Lower lobe of right lung (tissue), 2 donors: ENCODE data around the gene STN1. TPM values are rescaled to one million over a fixed set of nuclear protein-coding genes. Genes with fewer than 3 reads are reported as not detected.

Experiments
- ATAC-seq, 2 donors: fragments of 200-7000 bp; cut with Tn5 transposase; one replicate each; pipeline ENCODE4 v1.9.1; 2020 to 2022; ENCODE audit warnings: mild to moderate bottlenecking in 2 of 2, moderate library complexity in 2 of 2
- DNase-seq: peaks from one replicate; pipeline ENCODE4 v3.0.0-alpha.2; 2020
- H3K27ac ChIP-seq: fragments of 200-600 bp; one replicate; pipeline ENCODE4 v1.8.0; 2022
- H3K27me3 ChIP-seq: fragments of 200-600 bp; one replicate; pipeline ENCODE4 v1.8.0; 2022; ENCODE audit warnings: low read depth
- H3K36me3 ChIP-seq: fragments of 200-600 bp; one replicate; pipeline ENCODE4 v1.8.0; 2022; ENCODE audit warnings: mild to moderate bottlenecking
- H3K4me1 ChIP-seq: fragments of 200-600 bp; one replicate; pipeline ENCODE4 v1.8.0; 2022
- H3K4me3 ChIP-seq: fragments of 200-600 bp; one replicate; pipeline ENCODE4 v1.8.0; 2022; ENCODE audit warnings: mild to moderate bottlenecking
- H3K9me3 ChIP-seq: fragments of 200-600 bp; one replicate; pipeline ENCODE4 v1.8.0; 2022
- intact Hi-C: fragments of 100-400 bp; cut with DNase I; formaldehyde crosslinking; loops from one replicate; pipeline ENCODE4 v1.11.0; 2022
- total RNA-seq: library from RNA; stranded (reverse); fragmentation: NEBNext Ultra II Directional; extraction: Animal tissue kit (Norgen Biotek cat#: 25700); gene quantifications from one replicate; pipeline ENCODE4 v1.2.1, GENCODE V29; 2021
- TF ChIP-seq, protein P1 (sequence below): fragments of 200-600 bp; IDR thresholded peaks from one replicate; pipeline ENCODE4 v1.8.0; 2022; ENCODE audit warnings: antibody characterized with exemption, mild to moderate bottlenecking
- donor health status: DM: no; HTN: yes; CAD: no; lungs with severe emphysema.

STN1 gene
- total RNA-seq, 1 donor from 2014 or later: 37.0 TPM

DNA sequence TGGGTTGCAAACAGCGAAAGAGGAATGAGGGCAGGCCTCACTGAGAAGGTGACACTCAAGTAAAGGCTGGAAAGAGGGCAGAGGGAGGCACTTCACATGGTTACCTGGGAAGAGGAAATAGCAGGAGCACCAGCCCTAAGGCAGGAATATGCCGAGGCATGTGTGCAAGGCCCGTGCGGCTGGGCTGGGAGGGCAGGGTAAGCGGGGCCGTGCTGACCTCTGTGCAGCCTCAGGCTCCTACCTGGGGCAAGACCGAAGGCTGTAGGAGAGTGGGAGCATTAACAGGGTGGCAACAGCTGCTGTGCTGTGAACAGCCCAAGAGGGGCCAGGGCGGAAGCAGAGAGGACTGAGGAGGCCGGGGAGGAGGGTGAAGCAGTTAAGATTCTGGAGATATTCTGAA is 38.6 kb downstream of the STN1 start:
- intact Hi-C loops: no loop called here
- ATAC-seq (no peak), DNase-seq (no peak)
- H3K27me3 ChIP-seq: no peaks in the 10 kb centered on the region
- TF ChIP-seq, protein P1, sequence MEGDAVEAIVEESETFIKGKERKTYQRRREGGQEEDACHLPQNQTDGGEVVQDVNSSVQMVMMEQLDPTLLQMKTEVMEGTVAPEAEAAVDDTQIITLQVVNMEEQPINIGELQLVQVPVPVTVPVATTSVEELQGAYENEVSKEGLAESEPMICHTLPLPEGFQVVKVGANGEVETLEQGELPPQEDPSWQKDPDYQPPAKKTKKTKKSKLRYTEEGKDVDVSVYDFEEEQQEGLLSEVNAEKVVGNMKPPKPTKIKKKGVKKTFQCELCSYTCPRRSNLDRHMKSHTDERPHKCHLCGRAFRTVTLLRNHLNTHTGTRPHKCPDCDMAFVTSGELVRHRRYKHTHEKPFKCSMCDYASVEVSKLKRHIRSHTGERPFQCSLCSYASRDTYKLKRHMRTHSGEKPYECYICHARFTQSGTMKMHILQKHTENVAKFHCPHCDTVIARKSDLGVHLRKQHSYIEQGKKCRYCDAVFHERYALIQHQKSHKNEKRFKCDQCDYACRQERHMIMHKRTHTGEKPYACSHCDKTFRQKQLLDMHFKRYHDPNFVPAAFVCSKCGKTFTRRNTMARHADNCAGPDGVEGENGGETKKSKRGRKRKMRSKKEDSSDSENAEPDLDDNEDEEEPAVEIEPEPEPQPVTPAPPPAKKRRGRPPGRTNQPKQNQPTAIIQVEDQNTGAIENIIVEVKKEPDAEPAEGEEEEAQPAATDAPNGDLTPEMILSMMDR: no peak
- no peak overlapping the region for H3K27ac ChIP-seq
- peaks cover 80% of the 10 kb centered on the region for H3K36me3 ChIP-seq
- H3K4me1 ChIP-seq: peaks cover 6% of the 10 kb centered on the region
- H3K9me3 ChIP-seq: no peaks in the 10 kb centered on the region
- no peak overlapping the region for H3K4me3 ChIP-seq

DNA sequence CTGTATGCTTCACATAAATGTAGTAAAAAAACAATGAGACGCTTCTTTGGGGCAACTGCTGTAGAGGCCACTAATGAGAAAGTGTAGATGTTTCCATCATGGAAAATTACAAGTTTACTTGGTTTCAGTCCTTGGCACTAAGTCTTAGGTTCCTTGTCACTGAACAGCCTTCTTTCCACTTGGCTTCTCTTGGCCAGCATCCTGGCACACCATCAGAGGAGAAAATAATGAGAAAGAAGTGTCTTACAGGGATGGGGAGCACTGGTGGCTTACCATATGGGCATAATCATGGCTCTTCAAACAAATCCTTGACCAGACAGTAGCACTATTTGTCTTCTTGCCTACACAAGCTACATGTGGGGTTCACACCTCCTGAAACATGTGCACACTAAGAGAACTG is 40.1 kb downstream of the STN1 start:
- Histone ChIP-seq H3K4me1 (peaks cover 12% of the 10 kb centered on the region), H3K27me3 (no peaks in the 10 kb centered on the region), H3K27ac (no peak overlapping the region), H3K4me3 (no peak overlapping the region), H3K9me3 (no peaks in the 10 kb centered on the region), H3K36me3 (peaks cover 76% of the 10 kb centered on the region)
- no peak for DNase-seq
- TF ChIP-seq, protein P1: no peak
- intact Hi-C loops: no loop called here
- ATAC-seq: no peak

DNA sequence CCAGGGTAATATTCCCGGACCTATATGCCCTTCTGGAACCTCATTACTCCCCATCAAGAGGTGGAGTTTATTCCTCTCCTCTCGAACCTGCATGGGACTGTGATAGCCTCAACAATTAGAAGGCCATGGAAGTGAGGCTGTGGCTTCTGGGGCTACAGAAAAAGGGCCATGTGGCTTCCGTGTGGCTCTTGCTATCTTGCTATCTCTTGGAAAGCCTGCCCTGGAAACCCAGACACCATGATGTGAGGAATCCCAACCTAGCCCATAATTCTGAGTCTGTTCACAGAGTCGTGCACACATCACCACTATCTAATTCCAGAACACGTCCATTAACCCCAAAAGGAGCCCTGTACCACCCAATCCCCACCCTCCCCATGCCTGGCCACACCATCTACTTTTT is 41.8 kb downstream of the STN1 start:
- no peak for DNase-seq
- intact Hi-C loops: no loop called here
- Histone ChIP-seq H3K27ac (no peak overlapping the region), H3K4me1 (peaks cover 12% of the 10 kb centered on the region), H3K36me3 (peaks cover 68% of the 10 kb centered on the region), H3K27me3 (no peaks in the 10 kb centered on the region), H3K4me3 (no peak overlapping the region), H3K9me3 (no peaks in the 10 kb centered on the region)
- TF ChIP-seq, protein P1: no peak
- no peak for ATAC-seq

DNA sequence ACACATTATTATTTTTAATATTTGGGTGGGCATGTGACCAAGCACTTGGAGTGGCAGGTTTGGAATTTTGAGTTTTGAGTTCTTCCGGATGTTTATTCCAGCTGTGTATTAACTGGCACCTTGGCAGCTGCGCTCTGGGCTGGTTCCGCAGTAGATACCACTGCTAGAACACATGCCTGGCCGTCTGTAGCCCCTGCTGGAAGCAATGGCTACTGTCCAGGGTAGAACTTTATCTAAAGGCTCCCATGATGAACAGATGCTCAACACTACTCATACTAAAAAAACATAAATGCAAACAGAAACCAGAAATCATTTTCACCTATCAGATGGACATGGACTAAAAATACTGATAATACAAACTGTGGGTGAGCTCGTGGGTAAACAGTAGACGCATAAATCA is 43.3 kb downstream of the STN1 start:
- Histone ChIP-seq H3K4me3 (no peak overlapping the region), H3K36me3 (peaks cover 53% of the 10 kb centered on the region), H3K27me3 (no peaks in the 10 kb centered on the region), H3K4me1 (peaks cover 12% of the 10 kb centered on the region), H3K27ac (no peak overlapping the region), H3K9me3 (no peaks in the 10 kb centered on the region)
- peak in 1 of 2 donors; percentile 40 for ATAC-seq
- TF ChIP-seq, protein P1: no peak
- no peak for DNase-seq
- intact Hi-C loops: no loop called here

DNA sequence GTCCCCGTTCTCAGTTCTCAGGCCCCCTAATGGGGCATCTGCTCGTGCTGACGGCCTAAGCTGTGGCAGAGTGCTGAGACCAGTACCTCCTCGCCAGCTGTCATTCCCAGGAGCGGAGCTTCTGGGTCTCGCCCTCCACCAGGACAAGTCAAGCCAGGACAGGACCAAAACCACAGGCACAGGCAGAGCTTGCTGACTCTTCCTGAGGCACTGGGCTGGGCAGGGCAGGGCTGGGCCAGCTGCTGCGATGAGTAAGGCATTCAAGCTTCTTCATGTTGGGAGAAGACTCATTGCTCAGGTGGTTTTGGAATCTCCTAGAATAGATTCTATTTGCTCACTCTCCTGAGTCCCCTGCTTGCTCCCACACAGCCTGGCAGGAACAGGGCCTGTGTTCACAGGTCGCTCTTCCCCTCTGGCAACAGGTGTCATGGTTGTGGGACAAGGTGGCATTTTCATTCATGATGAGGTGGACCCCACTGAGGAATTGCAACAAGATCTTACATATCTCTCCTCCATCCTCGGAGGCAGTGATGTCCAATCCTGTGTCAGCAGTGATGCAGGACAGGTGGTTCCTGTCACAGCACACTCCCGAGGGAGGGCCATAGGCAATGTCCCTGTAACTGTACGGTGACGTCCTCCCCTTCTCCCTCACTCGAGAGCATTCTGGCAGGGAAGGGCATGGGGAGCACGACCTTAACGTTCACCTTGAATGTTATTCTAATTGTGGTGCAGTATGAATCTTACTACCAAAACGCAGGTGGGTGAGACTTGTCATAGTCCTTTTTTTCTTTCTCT is 45.6 kb downstream of the STN1 start:
- no peak overlapping the region for H3K4me3 ChIP-seq
- ATAC-seq: peak in 1 of 2 donors; percentile 39
- intact Hi-C loops: no loop called here
- TF ChIP-seq, protein P1: no peak
- peaks cover 29% of the 10 kb centered on the region for H3K36me3 ChIP-seq
- H3K9me3 ChIP-seq: no peaks in the 10 kb centered on the region
- H3K27me3 ChIP-seq: no peaks in the 10 kb centered on the region
- H3K27ac ChIP-seq: no peak overlapping the region
- DNase-seq: no peak
- H3K4me1 ChIP-seq: peaks cover 12% of the 10 kb centered on the region
